Peyer's patch (tissue), 4 donors: ENCODE measurements around the gene LUC7L3. TPM values are rescaled to one million over a fixed set of nuclear protein-coding genes. Genes with fewer than 3 reads are reported as not detected.
A peak's percentile ranks its signal among the peaks of the same experiment; 100 is the strongest.
"Not testable (repeated sequence)": the region's sequence is repeated elsewhere in the genome, so short reads cannot be mapped to it uniquely, and the experiment has no call there.

Source experiments
- DNase-seq, 3 donors: peaks; one replicate each; pipeline ENCODE4 v3.0.0-alpha.2; 2017 to 2019
- H3K27ac ChIP-seq, 4 donors: fragments of 200-600 bp; sonication (generic); one replicate each; pipeline ENCODE4 v1.5.1; 2016 to 2019
- H3K27me3 ChIP-seq, 2 donors: fragments of 200-600 bp; sonication (generic); one replicate each; pipeline ENCODE4 v1.5.1; 2019
- H3K36me3 ChIP-seq, 3 donors: fragments of 200-600 bp; sonication (generic); one replicate each; pipeline ENCODE4 v1.5.1; 2016 to 2019
- H3K4me1 ChIP-seq, 4 donors: fragments of 200-600 bp; sonication (generic); one replicate each; pipeline ENCODE4 v1.5.1; 2016 to 2019
- H3K4me3 ChIP-seq, 4 donors: fragments of 200-600 bp; sonication (generic); 1 replicate in 3 of 4; 2 replicates in 1 of 4; pipeline ENCODE4 v1.5.1; 2016 to 2019; ENCODE audit warnings: mild to moderate bottlenecking in 1 of 4
- H3K9me3 ChIP-seq, 4 donors: fragments of 200-600 bp; sonication (generic); one replicate each; pipeline ENCODE4 v1.5.1; 2016 to 2019; ENCODE audit warnings: mild to moderate bottlenecking in 1 of 4
- CTCF ChIP-seq, 6 experiments: fragments of 450-650 bp in 4 of 6; fragments of 200-600 bp in 2 of 6; sonication (generic) in 1 of 6; IDR thresholded peaks; one replicate each; pipeline ENCODE4 v1.5.1; 2017 to 2019; ENCODE audit warnings: antibody characterized with exemption in 6 of 6, mild to moderate bottlenecking in 3 of 6, moderate library complexity in 1 of 6
- POLR2A ChIP-seq, 2 donors: fragments of 450-650 bp; IDR thresholded peaks; one replicate each; pipeline ENCODE4 v1.5.1; 2017; ENCODE audit warnings: antibody characterized with exemption in 2 of 2, mild to moderate bottlenecking in 2 of 2, moderate library complexity in 2 of 2
- total RNA-seq, 4 donors: library from RNA; depleted of rRNA; stranded (reverse); fragments of >200 nt; gene quantifications; one replicate each; pipeline ENCODE4 v1.1.0, GENCODE V29; 2016

Gene LUC7L3
- total RNA-seq, 4 donors from 2014 or later = 77.2 to 1,326 (median 139) TPM

DNA sequence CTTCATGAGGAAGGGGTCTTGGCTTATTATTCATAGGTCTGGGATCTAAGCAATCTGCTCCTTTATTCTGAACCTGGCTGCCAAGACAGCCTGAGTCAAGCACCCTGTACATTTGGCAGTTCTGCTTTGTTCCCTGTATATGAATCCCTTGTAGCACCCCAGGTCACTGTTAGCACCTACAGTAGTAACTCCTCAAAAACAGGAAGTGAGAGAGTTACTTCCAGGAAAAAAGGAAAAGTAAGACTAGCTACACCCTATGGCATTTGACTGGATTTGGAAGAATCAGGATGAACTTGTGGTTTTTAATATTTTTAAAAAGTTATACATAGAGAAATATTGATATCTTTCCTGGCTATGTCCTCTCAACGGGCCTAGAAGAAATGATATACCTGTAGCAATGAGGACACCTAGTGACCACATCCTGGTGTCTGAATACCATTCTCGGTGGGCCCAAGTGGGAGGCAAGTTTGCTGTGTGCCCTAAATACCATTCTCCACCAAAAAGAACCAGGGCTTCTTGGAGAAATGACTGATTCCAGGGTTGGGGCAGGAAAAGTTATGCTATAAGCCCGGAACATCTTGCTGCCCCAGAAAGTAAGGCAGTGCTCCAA lies 21.6 kb upstream of the LUC7L3 start:
- H3K36me3 ChIP-seq = peaks cover 0 to 51% (median 0%) of the 10 kb centered on the region in 3 donors
- no peak overlapping the region for H3K27ac ChIP-seq
- no peaks in the 10 kb centered on the region for H3K9me3 ChIP-seq
- TF ChIP-seq POLR2A (IDR thresholded peaks at IDR 0.05) = no peak
- TF ChIP-seq CTCF (IDR thresholded peaks at IDR 0.05) = peak in 3 of 6 experiments; percentile 45 to 58 (median 46)
- H3K27me3 ChIP-seq = no peaks in the 10 kb centered on the region
- no peak overlapping the region for H3K4me3 ChIP-seq
- DNase-seq = no peak
- peaks cover 0 to 12% (median 0%) of the 10 kb centered on the region in 4 donors for H3K4me1 ChIP-seq

GRCh38 chr17:50699410-50699809 lies 20.0 kb upstream of the LUC7L3 start:
- Histone ChIP-seq H3K27ac (no peak overlapping the region), H3K36me3 (peaks cover 0 to 51% (median 0%) of the 10 kb centered on the region in 3 donors), H3K27me3 (no peaks in the 10 kb centered on the region), H3K9me3 (no peaks in the 10 kb centered on the region), H3K4me1 (peaks cover 0 to 19% (median 0%) of the 10 kb centered on the region in 4 donors), H3K4me3 (no peak overlapping the region)
- TF ChIP-seq POLR2A (IDR thresholded peaks at IDR 0.05) (no peak), CTCF (IDR thresholded peaks at IDR 0.05) (no peak)
- no peak for DNase-seq

GRCh38 chr17:50703162-50703561 lies 16.2 kb upstream of the LUC7L3 start:
- Histone ChIP-seq H3K4me3 (no peak overlapping the region), H3K36me3 (peaks cover 0 to 25% (median 0%) of the 10 kb centered on the region in 3 donors), H3K4me1 (peaks cover 0 to 11% (median under 1%) of the 10 kb centered on the region in 4 donors), H3K27ac (no peak overlapping the region), H3K9me3 (no peaks in the 10 kb centered on the region), H3K27me3 (no peaks in the 10 kb centered on the region)
- no peak for DNase-seq
- TF ChIP-seq POLR2A (IDR thresholded peaks at IDR 0.05) (no peak), CTCF (IDR thresholded peaks at IDR 0.05) (no peak)

- Histone ChIP-seq H3K27ac (peak within 1 kb of the TSS; percentile 89 to 98 (median 93)), H3K4me3 (peak within 1 kb of the TSS; percentile 59 to 82 (median 72)), H3K36me3 (no peaks in the 10 kb centered on the region), H3K4me1 (peaks cover 0 to 26% (median 7%) of the 10 kb centered on the region in 4 donors), H3K27me3 (no peaks in the 10 kb centered on the region), H3K9me3 (no peaks in the 10 kb centered on the region)
- TF ChIP-seq POLR2A (IDR thresholded peaks at IDR 0.05) = peak; percentile 61 to 65
- TF ChIP-seq CTCF (IDR thresholded peaks at IDR 0.05) = peak in 2 of 6 experiments; percentile 3 to 13
- DNase-seq = peak; percentile 85 to 95 (median 92)
Measured at GRCh38 chr17:50707289-50708049, 11.9 kb upstream of the LUC7L3 start, which contains the start of gene ANKRD40. Gene ANKRD40, minus strand, starts transcription at chr17:50707914. Its CDS starts 260 bp downstream, at chr17:50707654.

DNA sequence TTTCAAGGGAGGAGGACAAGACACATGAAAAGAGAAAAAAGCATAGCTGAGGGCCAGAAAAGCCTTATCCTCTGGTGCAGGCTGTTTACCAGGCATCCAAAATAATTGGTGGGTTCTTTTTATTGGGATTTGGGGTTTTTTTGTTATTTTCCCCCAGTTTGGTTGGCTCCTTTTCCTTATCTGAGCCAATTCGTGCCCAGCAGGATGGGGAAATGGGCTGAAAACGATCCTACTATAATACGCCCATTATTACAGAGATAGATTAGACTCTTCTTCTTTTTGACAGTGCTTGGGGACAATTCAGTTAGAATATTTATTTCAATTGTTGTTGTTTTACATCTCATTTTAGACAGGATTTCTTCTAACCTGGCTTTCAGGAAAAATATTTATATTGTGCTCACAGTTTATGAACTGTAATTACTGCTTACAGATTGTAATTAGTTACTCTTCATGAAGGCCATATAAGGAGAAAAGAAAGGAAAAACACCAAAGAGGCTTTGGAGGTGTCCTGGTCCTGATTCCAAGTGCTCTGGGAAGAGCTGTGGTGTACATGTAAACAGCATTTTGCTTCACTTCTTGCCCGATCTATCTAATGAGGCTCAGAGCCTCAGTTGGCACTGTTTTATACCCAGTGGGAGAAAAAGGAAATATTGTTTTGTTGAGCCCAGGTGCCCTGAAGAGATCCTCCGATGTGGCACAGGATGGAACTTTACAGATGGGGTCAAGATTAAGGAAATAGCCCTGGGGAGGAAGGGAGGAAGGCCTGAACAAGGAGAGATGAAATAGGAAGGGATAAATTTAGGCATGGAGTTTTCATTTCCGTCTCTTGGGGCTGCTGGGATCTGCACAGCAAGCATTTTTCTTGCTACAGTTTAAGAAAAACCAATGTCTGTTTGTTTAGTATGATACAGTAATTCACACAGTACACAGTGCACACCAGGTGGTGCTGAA lies 11.1 kb upstream of the LUC7L3 start:
- no peaks in the 10 kb centered on the region for H3K36me3 ChIP-seq
- H3K27ac ChIP-seq = peak overlapping the region; percentile 89 to 98 (median 93)
- no peaks in the 10 kb centered on the region for H3K27me3 ChIP-seq
- H3K4me3 ChIP-seq = peak overlapping the region; percentile 59 to 82 (median 72)
- no peak for DNase-seq
- H3K9me3 ChIP-seq = no peaks in the 10 kb centered on the region
- peaks cover 0 to 24% (median 7%) of the 10 kb centered on the region in 4 donors for H3K4me1 ChIP-seq
- peak in 1 of 2 donors; percentile 1 for TF ChIP-seq POLR2A (IDR thresholded peaks at IDR 0.05)
- peak in 1 of 6 experiments; percentile 0 for TF ChIP-seq CTCF (IDR thresholded peaks at IDR 0.05)

DNA sequence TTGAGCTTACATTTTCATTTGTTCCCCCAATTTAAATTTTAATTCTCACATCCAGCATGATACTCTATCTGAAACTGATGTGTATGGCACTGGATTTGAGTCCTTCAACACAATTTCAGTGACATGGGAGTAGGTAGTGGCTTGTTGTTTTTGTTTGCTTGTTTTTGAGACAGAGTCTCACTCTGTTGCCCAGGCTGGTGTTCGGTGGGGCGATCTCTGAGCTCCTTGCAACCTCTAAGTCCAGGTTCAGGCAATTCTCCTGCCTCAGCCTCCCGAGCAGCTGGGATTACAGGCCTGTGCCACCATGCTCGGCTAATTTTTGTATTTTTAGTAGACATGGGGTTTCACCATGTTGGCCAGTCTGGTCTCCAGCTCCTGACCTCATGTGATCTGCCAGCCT lies 10.3 kb upstream of the LUC7L3 start:
- not testable (repeated sequence) for H3K9me3 ChIP-seq, H3K27me3 ChIP-seq, H3K36me3 ChIP-seq, DNase-seq
- peak overlapping the region; percentile 89 to 98 (median 93) for H3K27ac ChIP-seq
- peaks cover 0 to 17% (median 7%) of the 10 kb centered on the region in 4 donors for H3K4me1 ChIP-seq
- peak overlapping the region in 1 of 4 donors; percentile 73 for H3K4me3 ChIP-seq
